Ishikawa (cell line): ENCODE results near the gene YBX2.

ENCODE experiments used
- CEBPB ChIP-seq: IDR thresholded peaks from 2 replicates; pipeline ENCODE4 v1.6.1; 2012
- CREB1 ChIP-seq: IDR thresholded peaks from 2 replicates; pipeline ENCODE4 v1.6.1; 2012; ENCODE audit warnings: low read depth
- EGR1 ChIP-seq: IDR thresholded peaks from 2 replicates; pipeline ENCODE4 v1.6.1; 2012
- EP300 ChIP-seq: IDR thresholded peaks from 2 replicates; pipeline ENCODE4 v1.6.1; 2012; ENCODE audit warnings: borderline replicate concordance
- FOXM1 ChIP-seq: IDR thresholded peaks from 2 replicates; pipeline ENCODE4 v1.6.1; 2012; ENCODE audit warnings: low read depth, borderline replicate concordance
- NFIC ChIP-seq: IDR thresholded peaks from 2 replicates; pipeline ENCODE4 v1.6.1; 2012
- RAD21 ChIP-seq: IDR thresholded peaks from 2 replicates; pipeline ENCODE4 v1.6.1; 2012; ENCODE audit warnings: low read depth
- REST ChIP-seq: IDR thresholded peaks from 2 replicates; pipeline ENCODE4 v1.6.1; 2012; ENCODE audit warnings: low read depth, mild to moderate bottlenecking
- TAF1 ChIP-seq: IDR thresholded peaks from 2 replicates; pipeline ENCODE4 v1.6.1; 2012; ENCODE audit warnings: low read depth, mild to moderate bottlenecking
- TCF12 ChIP-seq: IDR thresholded peaks from 2 replicates; pipeline ENCODE4 v1.6.1; 2012; ENCODE audit warnings: low read depth
- TEAD4 ChIP-seq: IDR thresholded peaks from 2 replicates; pipeline ENCODE4 v1.6.1; 2012
- USF1 ChIP-seq: IDR thresholded peaks from 2 replicates; pipeline ENCODE4 v1.6.1; 2012
- YY1 ChIP-seq: IDR thresholded peaks from 2 replicates; pipeline ENCODE4 v1.6.1; 2012; ENCODE audit warnings: low read depth
- ZBTB7A ChIP-seq: IDR thresholded peaks from 2 replicates; pipeline ENCODE4 v1.6.1; 2012; ENCODE audit warnings: low read depth
- TF ChIP-seq, protein P1 (sequence below): IDR thresholded peaks from 2 replicates; pipeline ENCODE4 v1.6.1; 2012

The YBX2 gene

GRCh38 chr17:7323731-7324437 lies 29.4 kb upstream of the YBX2 start:
- TF ChIP-seq CEBPB (no peak), ZBTB7A (no peak), RAD21 (no peak), FOXM1 (no peak)

GRCh38 chr17:7322520-7323194 lies 28.2 kb upstream of the YBX2 start:
- TF ChIP-seq, protein P1, sequence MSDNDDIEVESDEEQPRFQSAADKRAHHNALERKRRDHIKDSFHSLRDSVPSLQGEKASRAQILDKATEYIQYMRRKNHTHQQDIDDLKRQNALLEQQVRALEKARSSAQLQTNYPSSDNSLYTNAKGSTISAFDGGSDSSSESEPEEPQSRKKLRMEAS = no peak
- no peak for TF ChIP-seq FOXM1
- TF ChIP-seq TAF1 = no peak
- no peak for TF ChIP-seq EP300
- TF ChIP-seq USF1 = no peak
- no peak for TF ChIP-seq CEBPB
- no peak; the same call in 1 of the 2 replicates for TF ChIP-seq EGR1
- no peak for TF ChIP-seq REST
- no peak for TF ChIP-seq RAD21
- TF ChIP-seq NFIC = peak; percentile 75
- TF ChIP-seq TCF12 = peak; percentile 48; the same call in 1 of the 2 replicates
- no peak for TF ChIP-seq YY1

DNA sequence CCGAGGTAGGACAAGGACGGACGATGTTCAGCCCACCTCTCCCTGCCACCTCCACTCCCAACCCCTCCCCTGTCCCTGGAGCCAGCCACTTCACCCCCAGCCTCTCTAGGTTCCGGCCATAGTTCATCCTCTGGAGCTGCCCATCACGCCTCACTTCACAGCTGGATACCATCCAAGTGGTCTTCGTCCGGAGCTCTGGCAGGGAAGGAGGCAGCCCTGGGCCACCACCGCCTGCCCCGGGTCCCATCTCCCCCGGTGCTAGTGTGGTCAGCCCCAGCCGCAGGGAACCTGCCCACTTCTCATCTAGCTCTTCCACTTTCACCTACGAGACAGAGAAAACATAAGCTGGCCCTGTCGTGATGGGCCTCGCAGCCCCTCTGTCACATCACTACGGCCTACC lies 27.0 kb upstream of the YBX2 start:
- TF ChIP-seq TEAD4 = no peak
- no peak for TF ChIP-seq CEBPB
- TF ChIP-seq TAF1 = no peak
- no peak for TF ChIP-seq TCF12
- no peak for TF ChIP-seq USF1
- TF ChIP-seq REST = no peak
- TF ChIP-seq CREB1 = no peak
- TF ChIP-seq, protein P1 = no peak
- no peak for TF ChIP-seq EGR1
- TF ChIP-seq ZBTB7A = no peak
- TF ChIP-seq YY1 = no peak
- no peak for TF ChIP-seq EP300
- no peak for TF ChIP-seq RAD21
- no peak for TF ChIP-seq NFIC
- TF ChIP-seq FOXM1 = no peak

- no peak for TF ChIP-seq EP300
- TF ChIP-seq TAF1 = no peak
- no peak for TF ChIP-seq RAD21
- no peak for TF ChIP-seq FOXM1
- no peak for TF ChIP-seq REST
- TF ChIP-seq TEAD4 = no peak
- TF ChIP-seq NFIC = no peak
- TF ChIP-seq USF1 = no peak
- TF ChIP-seq EGR1 = no peak
- TF ChIP-seq CEBPB = no peak
- no peak for TF ChIP-seq TCF12
- no peak for TF ChIP-seq ZBTB7A
- TF ChIP-seq, protein P1 = no peak
- no peak for TF ChIP-seq YY1
- TF ChIP-seq CREB1 = no peak
Measured at GRCh38 chr17:7318121-7318860, 23.9 kb upstream of the YBX2 start.
